ENCODE measurements around the gene ZNF431.
A peak's percentile ranks its signal among the peaks of the same experiment; 100 is the strongest.

ZNF431 gene

GRCh38 chr19:21141787-21142464 lies at the start of gene ZNF431:
ZNF431 (plus strand) TSS chr19:21142040; CDS start chr19:21142184, 144 bp downstream.
- Histone ChIP-seq H3K36me3 (ENCODE audit: control insufficient read depth, insufficient read depth, low read length) (peaks cover 5% of the 10 kb centered on the region), H3K4me3 (ENCODE audit: low read length) (peak within 1 kb of the TSS; percentile 84), H3K4me1 (ENCODE audit: control insufficient read depth, insufficient read depth, low read length) (no peaks in the 10 kb centered on the region)

GRCh38 chr19:21092109-21092508 lies 49.7 kb upstream of the ZNF431 start:
- Histone ChIP-seq H3K36me3 (ENCODE audit: control insufficient read depth, insufficient read depth, low read length) (no peaks in the 10 kb centered on the region), H3K4me1 (ENCODE audit: control insufficient read depth, insufficient read depth, low read length) (peaks cover 5% of the 10 kb centered on the region), H3K4me3 (ENCODE audit: low read length) (no peak overlapping the region), H3K9ac (ENCODE audit: low read length) (no peak overlapping the region), H3K27ac (ENCODE audit: low read depth, low read length) (peak overlapping the region; percentile 45), H3K27me3 (ENCODE audit: control insufficient read depth, insufficient read depth, low read length) (no peaks in the 10 kb centered on the region)

More at GRCh38 chr19:21141787-21142464, at the start of gene ZNF431:
- peak within 1 kb of the TSS; percentile 91 for H3K9ac ChIP-seq (ENCODE audit: low read length)
- no peaks in the 10 kb centered on the region for H3K27me3 ChIP-seq (ENCODE audit: control insufficient read depth, insufficient read depth, low read length)
- H3K27ac ChIP-seq (ENCODE audit: low read depth, low read length) = peak within 1 kb of the TSS; percentile 85

- Histone ChIP-seq H3K9ac (ENCODE audit: low read length) (no peak overlapping the region), H3K27ac (ENCODE audit: low read depth, low read length) (no peak overlapping the region), H3K27me3 (ENCODE audit: control insufficient read depth, insufficient read depth, low read length) (no peaks in the 10 kb centered on the region), H3K36me3 (ENCODE audit: control insufficient read depth, insufficient read depth, low read length) (no peaks in the 10 kb centered on the region), H3K4me1 (ENCODE audit: control insufficient read depth, insufficient read depth, low read length) (peaks cover 5% of the 10 kb centered on the region), H3K4me3 (ENCODE audit: low read length) (no peak overlapping the region)
Observed at GRCh38 chr19:21094347-21095025, 47.4 kb upstream of the ZNF431 start.

- H3K27me3 ChIP-seq (ENCODE audit: control insufficient read depth, insufficient read depth, low read length) = no peaks in the 10 kb centered on the region
- no peak overlapping the region for H3K4me3 ChIP-seq (ENCODE audit: low read length)
- H3K36me3 ChIP-seq (ENCODE audit: control insufficient read depth, insufficient read depth, low read length) = no peaks in the 10 kb centered on the region
- H3K9ac ChIP-seq (ENCODE audit: low read length) = no peak overlapping the region
- H3K4me1 ChIP-seq (ENCODE audit: control insufficient read depth, insufficient read depth, low read length) = no peaks in the 10 kb centered on the region
- no peak overlapping the region for H3K27ac ChIP-seq (ENCODE audit: low read depth, low read length)
Observed at GRCh38 chr19:21098291-21098690, 43.5 kb upstream of the ZNF431 start.

GRCh38 chr19:21101521-21102242 lies 40.2 kb upstream of the ZNF431 start:
- no peaks in the 10 kb centered on the region for H3K27me3 ChIP-seq (ENCODE audit: control insufficient read depth, insufficient read depth, low read length)
- H3K9ac ChIP-seq (ENCODE audit: low read length) = no peak overlapping the region
- no peaks in the 10 kb centered on the region for H3K4me1 ChIP-seq (ENCODE audit: control insufficient read depth, insufficient read depth, low read length)
- no peak overlapping the region for H3K4me3 ChIP-seq (ENCODE audit: low read length)
- no peak overlapping the region for H3K27ac ChIP-seq (ENCODE audit: low read depth, low read length)
- H3K36me3 ChIP-seq (ENCODE audit: control insufficient read depth, insufficient read depth, low read length) = peaks cover 4% of the 10 kb centered on the region

- H3K27ac ChIP-seq (ENCODE audit: low read depth, low read length) = no peak overlapping the region
- peaks cover 4% of the 10 kb centered on the region for H3K36me3 ChIP-seq (ENCODE audit: control insufficient read depth, insufficient read depth, low read length)
- H3K27me3 ChIP-seq (ENCODE audit: control insufficient read depth, insufficient read depth, low read length) = no peaks in the 10 kb centered on the region
- H3K4me1 ChIP-seq (ENCODE audit: control insufficient read depth, insufficient read depth, low read length) = no peaks in the 10 kb centered on the region
- no peak overlapping the region for H3K9ac ChIP-seq (ENCODE audit: low read length)
- no peak overlapping the region for H3K4me3 ChIP-seq (ENCODE audit: low read length)
Observed at GRCh38 chr19:21109116-21109515, 32.7 kb upstream of the ZNF431 start.

GRCh38 chr19:21110183-21110582 lies 31.7 kb upstream of the ZNF431 start:
- no peaks in the 10 kb centered on the region for H3K4me1 ChIP-seq (ENCODE audit: control insufficient read depth, insufficient read depth, low read length)
- H3K27me3 ChIP-seq (ENCODE audit: control insufficient read depth, insufficient read depth, low read length) = no peaks in the 10 kb centered on the region
- H3K27ac ChIP-seq (ENCODE audit: low read depth, low read length) = no peak overlapping the region
- no peak overlapping the region for H3K9ac ChIP-seq (ENCODE audit: low read length)
- no peak overlapping the region for H3K4me3 ChIP-seq (ENCODE audit: low read length)
- H3K36me3 ChIP-seq (ENCODE audit: control insufficient read depth, insufficient read depth, low read length) = peaks cover 4% of the 10 kb centered on the region

GRCh38 chr19:21115430-21115829 lies 26.4 kb upstream of the ZNF431 start:
- peaks cover 7% of the 10 kb centered on the region for H3K36me3 ChIP-seq (ENCODE audit: control insufficient read depth, insufficient read depth, low read length)
- H3K4me3 ChIP-seq (ENCODE audit: low read length) = no peak overlapping the region
- H3K9ac ChIP-seq (ENCODE audit: low read length) = no peak overlapping the region
- H3K4me1 ChIP-seq (ENCODE audit: control insufficient read depth, insufficient read depth, low read length) = no peaks in the 10 kb centered on the region
- H3K27me3 ChIP-seq (ENCODE audit: control insufficient read depth, insufficient read depth, low read length) = no peaks in the 10 kb centered on the region
- no peak overlapping the region for H3K27ac ChIP-seq (ENCODE audit: low read depth, low read length)

GRCh38 chr19:21117041-21117907 lies 24.6 kb upstream of the ZNF431 start:
- no peaks in the 10 kb centered on the region for H3K4me1 ChIP-seq (ENCODE audit: control insufficient read depth, insufficient read depth, low read length)
- H3K27ac ChIP-seq (ENCODE audit: low read depth, low read length) = no peak overlapping the region
- H3K27me3 ChIP-seq (ENCODE audit: control insufficient read depth, insufficient read depth, low read length) = no peaks in the 10 kb centered on the region
- peaks cover 7% of the 10 kb centered on the region for H3K36me3 ChIP-seq (ENCODE audit: control insufficient read depth, insufficient read depth, low read length)
- no peak overlapping the region for H3K4me3 ChIP-seq (ENCODE audit: low read length)
- no peak overlapping the region for H3K9ac ChIP-seq (ENCODE audit: low read length)

- H3K27me3 ChIP-seq (ENCODE audit: control insufficient read depth, insufficient read depth, low read length) = no peaks in the 10 kb centered on the region
- H3K9ac ChIP-seq (ENCODE audit: low read length) = no peak overlapping the region
- H3K4me1 ChIP-seq (ENCODE audit: control insufficient read depth, insufficient read depth, low read length) = no peaks in the 10 kb centered on the region
- H3K36me3 ChIP-seq (ENCODE audit: control insufficient read depth, insufficient read depth, low read length) = no peaks in the 10 kb centered on the region
- H3K27ac ChIP-seq (ENCODE audit: low read depth, low read length) = no peak overlapping the region
- no peak overlapping the region for H3K4me3 ChIP-seq (ENCODE audit: low read length)
Observed at GRCh38 chr19:21126078-21126477, 15.8 kb upstream of the ZNF431 start.

- H3K4me1 ChIP-seq (ENCODE audit: control insufficient read depth, insufficient read depth, low read length) = no peaks in the 10 kb centered on the region
- H3K27me3 ChIP-seq (ENCODE audit: control insufficient read depth, insufficient read depth, low read length) = no peaks in the 10 kb centered on the region
- no peak overlapping the region for H3K4me3 ChIP-seq (ENCODE audit: low read length)
- H3K36me3 ChIP-seq (ENCODE audit: control insufficient read depth, insufficient read depth, low read length) = no peaks in the 10 kb centered on the region
- H3K9ac ChIP-seq (ENCODE audit: low read length) = no peak overlapping the region
- H3K27ac ChIP-seq (ENCODE audit: low read depth, low read length) = no peak overlapping the region
Observed at GRCh38 chr19:21127001-21127400, 14.8 kb upstream of the ZNF431 start.

GRCh38 chr19:21127898-21128297 lies 13.9 kb upstream of the ZNF431 start:
- H3K4me1 ChIP-seq (ENCODE audit: control insufficient read depth, insufficient read depth, low read length) = no peaks in the 10 kb centered on the region

More at GRCh38 chr19:21127898-21128297, 13.9 kb upstream of the ZNF431 start:
- H3K4me3 ChIP-seq (ENCODE audit: low read length) = no peak overlapping the region
- no peak overlapping the region for H3K9ac ChIP-seq (ENCODE audit: low read length)
- no peaks in the 10 kb centered on the region for H3K27me3 ChIP-seq (ENCODE audit: control insufficient read depth, insufficient read depth, low read length)
- no peak overlapping the region for H3K27ac ChIP-seq (ENCODE audit: low read depth, low read length)
- no peaks in the 10 kb centered on the region for H3K36me3 ChIP-seq (ENCODE audit: control insufficient read depth, insufficient read depth, low read length)
